ENCODE measurements around the gene SPAG8.

DNA sequence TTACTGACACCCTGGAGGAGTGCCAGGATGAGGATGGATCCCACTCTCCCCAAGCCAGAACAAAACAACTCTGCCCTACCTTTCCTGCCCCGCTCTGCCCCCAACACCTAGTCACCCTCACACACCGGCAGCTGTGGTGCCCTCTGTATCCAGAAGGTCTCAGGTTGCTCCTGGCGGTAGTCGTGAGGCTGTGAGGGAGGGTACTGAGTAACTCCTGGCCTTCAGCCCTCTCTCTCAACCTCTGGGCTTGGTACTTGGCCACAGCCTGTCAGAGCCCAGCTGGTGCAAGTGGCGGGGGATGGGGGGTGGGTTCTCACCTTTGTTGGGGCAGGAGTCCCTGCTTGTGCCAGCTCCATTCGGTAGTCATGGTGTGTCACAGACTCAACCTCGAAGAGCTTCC, 1.9 kb downstream of the SPAG8 start:
- no peak for TF ChIP-seq FOXM1 (IDR thresholded peaks at IDR 0.05; ENCODE audit: borderline replicate concordance)
- no peak for TF ChIP-seq TARDBP (IDR thresholded peaks at IDR 0.05)
- TF ChIP-seq ELF4 (IDR thresholded peaks at IDR 0.05) = no peak
- no peak for TF ChIP-seq HDGF (IDR thresholded peaks at IDR 0.05; ENCODE audit: borderline replicate concordance)
- TF ChIP-seq L3MBTL2 (conservative IDR thresholded peaks at IDR 0.05) = no peak
- no peak for TF ChIP-seq FOXK2 (IDR thresholded peaks at IDR 0.05)
- no peak for TF ChIP-seq FOXA1 (IDR thresholded peaks at IDR 0.05)

Measured in HEK293T (cell line).